Chondrocyte (in vitro differentiated cells): ENCODE data around the gene MAP3K13. TPM values are rescaled to one million over a fixed set of nuclear protein-coding genes. Genes with fewer than 3 reads are reported as not detected.
"Not testable (repeated sequence)": the region's sequence is repeated elsewhere in the genome, so short reads cannot be mapped to it uniquely, and the experiment has no call there.

Experiments used
- DNase-seq: peaks from one replicate; pipeline ENCODE4 v3.0.0; 2021; ENCODE audit warnings: mixed read lengths, low spot score
- H3K27ac Mint-ChIP-seq: one replicate; pipeline ENCODE4 v1.8.0; 2021; ENCODE audit warnings: mild to moderate bottlenecking, moderate library complexity, mixed read lengths; ENCODE audit not compliant: unreplicated experiment
- H3K27me3 Mint-ChIP-seq: 2 replicates; pipeline ENCODE4 v1.8.0; 2021; ENCODE audit warnings: low read depth, mixed read lengths
- H3K36me3 Mint-ChIP-seq: 2 replicates; pipeline ENCODE4 v1.8.0; 2021; ENCODE audit warnings: low read depth, mixed read lengths
- H3K4me1 Mint-ChIP-seq: 2 replicates; pipeline ENCODE4 v1.8.0; 2021; ENCODE audit warnings: low read depth, mild to moderate bottlenecking, mixed read lengths
- H3K4me3 Mint-ChIP-seq: one replicate; pipeline ENCODE4 v1.8.0; 2021; ENCODE audit warnings: mild to moderate bottlenecking, moderate library complexity, mixed read lengths; ENCODE audit not compliant: unreplicated experiment
- H3K9me3 Mint-ChIP-seq: 2 replicates; pipeline ENCODE4 v1.8.0; 2021; ENCODE audit warnings: low read depth, mixed read lengths
- total RNA-seq: library from RNA; stranded (reverse); gene quantifications from 3 replicates; pipeline ENCODE4 v1.2.1, GENCODE V29; 2021
- TF ChIP-seq, protein P1 (sequence below): fragments of 200-600 bp; sonication (generic); IDR thresholded peaks from 2 replicates; pipeline ENCODE4 v1.5.0; 2021; ENCODE audit warnings: antibody characterized with exemption, mild to moderate bottlenecking, moderate library complexity

Gene MAP3K13
- total RNA-seq, 1 donor from 2014 or later = 18.2 TPM

DNA sequence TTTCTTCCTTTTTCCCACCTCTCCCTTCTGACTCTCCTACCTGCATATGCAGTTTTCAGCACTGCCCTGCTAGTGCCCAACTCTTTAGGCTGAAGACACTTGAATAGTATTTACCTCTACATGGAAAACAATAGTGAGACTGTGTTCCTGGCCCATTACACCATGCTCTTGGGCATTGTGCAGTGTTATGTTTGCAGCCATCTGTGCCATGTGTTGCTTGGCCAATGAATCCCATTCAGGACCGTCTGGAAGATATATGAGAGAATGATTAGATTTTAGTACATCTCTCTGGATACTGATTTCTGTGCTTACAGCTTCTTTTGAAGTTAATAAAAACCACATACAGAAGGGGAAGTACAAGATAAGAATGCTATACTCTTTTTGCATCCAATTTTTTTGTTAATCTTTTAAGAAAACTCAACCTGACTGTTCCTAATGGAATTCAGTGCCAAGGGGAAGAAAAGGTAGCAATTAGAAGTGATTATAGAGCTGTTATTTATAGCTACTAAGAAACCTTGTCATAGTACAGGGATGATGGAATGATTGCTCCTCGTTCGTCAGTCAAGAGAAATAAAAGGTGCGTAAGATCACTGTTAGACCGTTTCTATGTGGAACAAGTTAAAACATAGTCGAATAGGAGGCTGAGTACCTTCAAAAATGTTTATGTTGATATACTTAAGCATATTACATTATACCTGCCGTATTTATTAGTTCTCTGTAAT lies 77.0 kb downstream of the MAP3K13 start:
- no peak for DNase-seq
- H3K36me3 Mint-ChIP-seq = peaks cover 7% of the 10 kb centered on the region
- TF ChIP-seq, protein P1, sequence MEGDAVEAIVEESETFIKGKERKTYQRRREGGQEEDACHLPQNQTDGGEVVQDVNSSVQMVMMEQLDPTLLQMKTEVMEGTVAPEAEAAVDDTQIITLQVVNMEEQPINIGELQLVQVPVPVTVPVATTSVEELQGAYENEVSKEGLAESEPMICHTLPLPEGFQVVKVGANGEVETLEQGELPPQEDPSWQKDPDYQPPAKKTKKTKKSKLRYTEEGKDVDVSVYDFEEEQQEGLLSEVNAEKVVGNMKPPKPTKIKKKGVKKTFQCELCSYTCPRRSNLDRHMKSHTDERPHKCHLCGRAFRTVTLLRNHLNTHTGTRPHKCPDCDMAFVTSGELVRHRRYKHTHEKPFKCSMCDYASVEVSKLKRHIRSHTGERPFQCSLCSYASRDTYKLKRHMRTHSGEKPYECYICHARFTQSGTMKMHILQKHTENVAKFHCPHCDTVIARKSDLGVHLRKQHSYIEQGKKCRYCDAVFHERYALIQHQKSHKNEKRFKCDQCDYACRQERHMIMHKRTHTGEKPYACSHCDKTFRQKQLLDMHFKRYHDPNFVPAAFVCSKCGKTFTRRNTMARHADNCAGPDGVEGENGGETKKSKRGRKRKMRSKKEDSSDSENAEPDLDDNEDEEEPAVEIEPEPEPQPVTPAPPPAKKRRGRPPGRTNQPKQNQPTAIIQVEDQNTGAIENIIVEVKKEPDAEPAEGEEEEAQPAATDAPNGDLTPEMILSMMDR = no peak
- no peaks in the 10 kb centered on the region for H3K27me3 Mint-ChIP-seq
- H3K27ac Mint-ChIP-seq = no peak overlapping the region
- no peak overlapping the region for H3K4me3 Mint-ChIP-seq
- H3K4me1 Mint-ChIP-seq = no peaks in the 10 kb centered on the region
- no peaks in the 10 kb centered on the region for H3K9me3 Mint-ChIP-seq

DNA sequence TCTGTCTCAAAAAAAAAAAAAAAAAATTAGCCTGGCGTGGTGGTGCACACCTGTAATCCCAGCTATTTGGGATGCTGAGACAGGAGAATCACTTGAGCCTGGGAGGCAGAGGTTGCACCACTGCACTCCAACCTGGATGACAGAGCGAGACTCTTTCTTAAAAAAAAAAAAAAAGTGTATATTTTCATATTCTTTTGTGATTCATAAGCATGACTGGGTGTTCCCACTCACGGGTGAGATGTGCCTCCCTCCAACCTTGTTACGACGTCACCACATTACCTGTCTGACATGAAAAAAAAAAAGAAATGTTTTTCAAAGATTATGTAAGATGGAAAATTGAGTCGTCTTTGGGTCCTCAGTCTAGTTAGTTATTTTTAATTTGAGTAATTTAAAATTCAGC lies 79.1 kb downstream of the MAP3K13 start:
- Mint-ChIP-seq H3K4me3 (no peak overlapping the region), H3K27me3 (no peaks in the 10 kb centered on the region), H3K36me3 (peaks cover 8% of the 10 kb centered on the region), H3K9me3 (no peaks in the 10 kb centered on the region), H3K4me1 (no peaks in the 10 kb centered on the region), H3K27ac (no peak overlapping the region)
- TF ChIP-seq, protein P1 = no peak
- no peak for DNase-seq

DNA sequence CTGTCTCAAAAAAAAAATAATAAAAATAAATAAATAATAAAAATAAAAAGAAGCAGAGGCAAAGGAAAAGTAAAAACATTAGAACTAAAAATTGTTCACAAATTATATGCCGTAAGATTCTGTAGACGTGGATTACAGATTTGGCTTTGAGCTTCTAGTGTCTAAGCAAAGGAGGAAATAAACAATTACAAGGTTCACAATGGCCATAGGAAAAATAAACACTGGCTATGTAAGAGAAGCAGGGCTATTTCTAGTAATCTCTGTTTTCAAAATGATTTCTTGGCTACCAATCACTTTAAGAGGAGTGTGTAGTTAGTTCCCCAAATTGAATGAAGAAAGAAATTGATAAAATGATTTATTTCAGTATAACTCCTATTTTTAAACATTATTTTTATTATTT lies 81.4 kb downstream of the MAP3K13 start:
- H3K4me1 Mint-ChIP-seq = no peaks in the 10 kb centered on the region
- H3K27ac Mint-ChIP-seq = no peak overlapping the region
- no peaks in the 10 kb centered on the region for H3K9me3 Mint-ChIP-seq
- no peak for DNase-seq
- peaks cover 4% of the 10 kb centered on the region for H3K36me3 Mint-ChIP-seq
- no peaks in the 10 kb centered on the region for H3K27me3 Mint-ChIP-seq
- H3K4me3 Mint-ChIP-seq = no peak overlapping the region
- TF ChIP-seq, protein P1 = no peak

DNA sequence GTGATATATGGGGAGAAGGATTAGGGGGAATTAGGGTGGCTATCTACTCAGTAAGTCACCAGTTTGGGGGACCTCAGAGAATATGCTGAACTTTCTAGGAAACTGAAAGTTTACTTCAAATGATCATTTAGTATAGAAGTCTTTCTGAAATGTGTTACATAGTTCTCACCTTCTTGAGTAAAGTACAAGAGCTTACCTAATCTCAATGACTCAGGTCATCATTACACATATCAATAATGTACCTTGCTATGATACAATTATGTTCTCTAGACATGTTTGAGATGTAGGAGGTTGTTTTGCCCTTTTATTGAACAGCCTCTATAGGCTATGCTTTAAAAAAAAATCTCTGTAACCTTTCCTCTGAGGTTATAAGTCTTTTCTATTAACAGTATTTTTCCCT lies 85.2 kb downstream of the MAP3K13 start:
- DNase-seq = no peak
- Mint-ChIP-seq H3K27ac (no peak overlapping the region), H3K4me1 (no peaks in the 10 kb centered on the region), H3K36me3 (peaks cover 6% of the 10 kb centered on the region), H3K27me3 (no peaks in the 10 kb centered on the region), H3K4me3 (no peak overlapping the region), H3K9me3 (no peaks in the 10 kb centered on the region)
- TF ChIP-seq, protein P1 = no peak

DNA sequence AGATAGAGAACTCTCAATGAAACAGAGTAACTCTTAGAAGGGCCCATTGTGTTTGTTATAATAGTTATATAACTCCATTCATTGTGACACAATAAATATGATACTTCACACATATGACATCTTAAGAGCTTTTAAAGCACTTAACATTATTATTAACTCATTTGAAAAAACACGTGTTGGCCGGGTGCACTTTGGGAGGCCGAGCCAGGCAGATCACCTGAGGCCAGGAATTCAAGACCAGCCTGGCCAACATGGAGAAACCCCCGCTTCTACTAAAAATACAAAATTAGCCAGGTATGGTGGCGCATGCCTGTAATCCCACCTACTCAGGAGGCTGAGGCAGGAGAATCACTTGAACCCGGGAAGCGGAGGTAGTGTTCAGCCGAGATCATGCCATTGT lies 88.5 kb downstream of the MAP3K13 start:
- H3K4me3 Mint-ChIP-seq, H3K4me1 Mint-ChIP-seq, DNase-seq, H3K27me3 Mint-ChIP-seq, H3K27ac Mint-ChIP-seq, H3K9me3 Mint-ChIP-seq, H3K36me3 Mint-ChIP-seq: not testable (repeated sequence)

DNA sequence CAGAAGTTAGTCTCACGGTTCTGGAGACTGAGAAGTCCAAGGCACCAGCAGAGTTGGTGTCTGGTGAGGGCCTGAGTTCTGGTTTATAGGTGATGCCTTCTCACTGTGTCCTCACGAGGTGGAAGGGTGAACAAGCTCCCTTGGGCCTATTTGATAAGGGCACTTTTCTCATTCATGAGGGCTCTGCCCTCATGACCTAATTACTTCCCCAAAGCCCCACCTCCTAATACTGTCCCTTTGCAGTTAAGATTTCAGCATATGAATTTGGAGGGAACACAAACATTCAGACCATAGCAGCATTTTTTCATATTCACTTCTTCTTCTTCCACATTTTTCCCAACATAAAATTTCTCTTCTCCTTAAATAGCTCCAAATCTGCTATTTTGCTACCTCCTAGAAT lies 94.4 kb downstream of the MAP3K13 start:
- Mint-ChIP-seq H3K27ac (no peak overlapping the region), H3K27me3 (no peaks in the 10 kb centered on the region), H3K36me3 (peaks cover 8% of the 10 kb centered on the region), H3K9me3 (no peaks in the 10 kb centered on the region), H3K4me3 (no peak overlapping the region), H3K4me1 (no peaks in the 10 kb centered on the region)
- TF ChIP-seq, protein P1 = no peak
- no peak for DNase-seq
